Activated CD8-positive, alpha-beta memory T cell treated with anti-CD3 and anti-CD28 coated beads, Interleukin-2, amount 10 ng/mL, durations not matched to agents 7 days and 5 days (primary cell): ENCODE measurements around the gene ACOX1. TPM values are rescaled to one million over a fixed set of nuclear protein-coding genes. Genes with fewer than 3 reads are reported as not detected.

ENCODE experiments used
- ATAC-seq: fragments of 150-1000 bp; cut with Tn5 transposase; one replicate; pipeline ENCODE4 v1.10.0; 2021; ENCODE audit warnings: moderate library complexity
- CTCF ChIA-PET: fragments of 350-600 bp; sonication (Branson Sonifier 250); formaldehyde crosslinking; loops from one replicate; lab custom pipeline; 2021; ENCODE audit warnings: antibody characterized with exemption; lab: Charles Lee
- DNase-seq: peaks from one replicate; pipeline ENCODE4 v3.0.0-alpha.2; 2020
- H3K27ac Mint-ChIP-seq: one replicate; pipeline ENCODE4 v1.8.0; 2021; ENCODE audit warnings: mild to moderate bottlenecking, mixed read lengths
- H3K27me3 Mint-ChIP-seq: one replicate; pipeline ENCODE4 v1.8.0; 2021; ENCODE audit warnings: mixed read lengths
- H3K36me3 Mint-ChIP-seq: one replicate; pipeline ENCODE4 v1.8.0; 2021; ENCODE audit warnings: mild to moderate bottlenecking, mixed read lengths
- H3K4me1 Mint-ChIP-seq: one replicate; pipeline ENCODE4 v1.8.0; 2021; ENCODE audit warnings: mixed read lengths
- H3K4me3 Mint-ChIP-seq: one replicate; pipeline ENCODE4 v1.8.0; 2021; ENCODE audit warnings: mild to moderate bottlenecking, moderate library complexity, mixed read lengths
- H3K9me3 Mint-ChIP-seq: one replicate; pipeline ENCODE4 v1.8.0; 2022; ENCODE audit warnings: low read depth, mixed read lengths
- total RNA-seq, 2 experiments: library from RNA; stranded (reverse); gene quantifications; one replicate each; pipeline ENCODE4 v1.2.3, GENCODE V29; 2021

The ACOX1 gene
- total RNA-seq, 2 experiments from 2014 or later = 28.8 to 33.8 TPM

DNA sequence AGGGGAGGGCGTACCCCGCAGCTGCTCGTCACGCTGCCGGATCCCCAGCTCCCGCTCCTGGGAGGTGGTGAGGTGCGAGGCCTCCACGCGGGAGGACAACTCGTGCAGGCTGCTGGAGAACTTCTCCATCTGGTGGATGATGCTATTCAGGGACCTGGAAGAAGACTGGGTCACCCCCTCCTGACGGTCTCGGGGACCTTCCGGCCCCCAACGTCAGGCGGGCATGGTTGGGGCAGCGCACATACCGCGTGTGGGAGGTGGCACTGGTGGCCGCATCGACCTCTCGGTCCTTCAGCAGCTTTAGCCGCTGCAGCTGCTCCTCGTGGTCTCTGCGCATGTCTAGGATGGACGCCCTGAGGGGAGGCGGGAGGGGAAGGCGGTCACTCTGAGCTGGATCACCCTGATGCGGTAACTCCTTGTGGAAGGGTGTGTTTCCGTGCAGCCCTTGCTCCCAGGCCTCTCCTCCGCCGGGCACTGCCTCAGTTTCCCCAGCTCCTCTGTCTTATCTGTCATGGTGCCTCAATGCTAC is 61.0 kb downstream of the ACOX1 start:
- H3K4me1 Mint-ChIP-seq = peaks cover 10% of the 10 kb centered on the region
- no peak overlapping the region for H3K27ac Mint-ChIP-seq
- H3K9me3 Mint-ChIP-seq = no peaks in the 10 kb centered on the region
- CTCF ChIA-PET = interaction anchor here (0.8 to 1.3 kb wide), 3 partner anchors 12 to 96 kb away, joined by 3 to 7 read pairs (median 5); partner anchors contain the start of gene CDK3
- ATAC-seq (no peak), DNase-seq (no peak)
- H3K36me3 Mint-ChIP-seq = peaks cover 1% of the 10 kb centered on the region
- H3K27me3 Mint-ChIP-seq = no peaks in the 10 kb centered on the region
- no peak overlapping the region for H3K4me3 Mint-ChIP-seq

DNA sequence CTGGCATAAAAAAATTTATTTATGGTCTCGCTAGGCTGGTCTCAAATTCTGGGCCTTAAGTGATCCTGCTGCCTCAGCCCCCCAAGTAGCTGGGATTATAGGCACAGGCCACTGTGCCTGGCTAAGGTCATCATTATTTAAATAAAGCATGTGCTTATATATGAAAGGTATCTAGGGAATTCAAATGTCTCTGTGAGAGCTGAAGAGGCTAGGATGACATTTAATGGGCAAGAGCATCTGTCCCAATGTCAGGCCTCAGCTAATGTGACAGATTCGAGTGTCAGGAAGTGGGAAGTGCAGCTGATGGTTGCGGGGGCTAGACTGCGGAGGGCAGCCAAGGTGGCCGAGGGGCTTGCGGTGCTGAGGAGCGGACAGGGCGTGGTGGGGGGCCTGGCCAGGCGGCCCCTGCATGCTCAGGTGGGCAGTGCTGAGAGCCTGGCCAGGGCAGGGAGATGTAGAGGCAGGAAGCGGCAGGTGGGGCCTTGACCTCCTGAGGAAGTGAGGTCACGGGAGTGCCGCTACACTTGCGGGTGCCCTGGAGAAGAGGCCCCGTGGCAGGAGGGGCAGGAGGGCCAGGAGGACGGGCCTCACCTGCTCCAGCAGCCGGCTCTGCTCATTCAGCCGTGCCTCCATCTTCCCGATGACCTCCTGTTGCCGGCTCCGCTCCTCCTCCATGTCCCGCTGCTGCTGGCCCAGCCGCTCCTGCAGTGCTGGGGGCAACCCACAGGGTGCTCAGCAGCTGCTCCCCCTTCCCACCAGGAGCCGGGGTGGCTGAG is 61.6 kb downstream of the ACOX1 start:
- DNase-seq (no peak), ATAC-seq (peak; percentile 21)
- no peaks in the 10 kb centered on the region for H3K27me3 Mint-ChIP-seq
- H3K4me3 Mint-ChIP-seq = no peak overlapping the region
- peak overlapping the region; percentile 16 for H3K27ac Mint-ChIP-seq
- CTCF ChIA-PET = interaction anchor here (0.7 to 1.9 kb wide), 4 partner anchors 10 to 97 kb away, joined by 3 to 8 read pairs (median 4); partner anchors contain the start of gene MRPL38
- peaks cover 1% of the 10 kb centered on the region for H3K36me3 Mint-ChIP-seq
- no peaks in the 10 kb centered on the region for H3K9me3 Mint-ChIP-seq
- H3K4me1 Mint-ChIP-seq = peaks cover 10% of the 10 kb centered on the region

DNA sequence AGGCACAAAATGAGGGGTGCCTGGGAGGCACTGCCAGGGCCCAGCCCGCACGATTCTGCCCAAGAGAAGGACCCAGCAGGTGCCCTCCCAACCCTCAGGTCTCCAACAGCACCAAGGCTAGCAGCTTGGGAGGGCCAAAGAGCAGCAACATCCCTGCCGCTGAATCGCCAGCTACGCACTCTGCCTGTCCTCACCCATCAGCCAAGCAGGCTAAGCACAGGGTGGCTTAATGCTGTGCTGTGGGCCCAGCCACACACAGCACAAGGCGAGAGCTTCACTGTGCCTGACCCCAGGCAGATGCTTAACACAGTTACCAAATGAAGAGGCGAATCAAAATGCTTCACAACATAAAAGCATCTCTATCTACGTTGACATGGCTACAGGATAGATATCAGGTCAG is 63.7 kb downstream of the ACOX1 start:
- H3K4me1 Mint-ChIP-seq = peaks cover 10% of the 10 kb centered on the region
- no peaks in the 10 kb centered on the region for H3K27me3 Mint-ChIP-seq
- DNase-seq = no peak
- no peak for ATAC-seq
- H3K36me3 Mint-ChIP-seq = peaks cover 1% of the 10 kb centered on the region
- H3K27ac Mint-ChIP-seq = no peak overlapping the region
- no peaks in the 10 kb centered on the region for H3K9me3 Mint-ChIP-seq
- no peak overlapping the region for H3K4me3 Mint-ChIP-seq
- CTCF ChIA-PET = interaction anchor here (0.9 to 1.9 kb wide), 3 partner anchors 10 to 89 kb away, joined by 3 to 8 read pairs (median 5); partner anchors contain the start of gene MRPL38

DNA sequence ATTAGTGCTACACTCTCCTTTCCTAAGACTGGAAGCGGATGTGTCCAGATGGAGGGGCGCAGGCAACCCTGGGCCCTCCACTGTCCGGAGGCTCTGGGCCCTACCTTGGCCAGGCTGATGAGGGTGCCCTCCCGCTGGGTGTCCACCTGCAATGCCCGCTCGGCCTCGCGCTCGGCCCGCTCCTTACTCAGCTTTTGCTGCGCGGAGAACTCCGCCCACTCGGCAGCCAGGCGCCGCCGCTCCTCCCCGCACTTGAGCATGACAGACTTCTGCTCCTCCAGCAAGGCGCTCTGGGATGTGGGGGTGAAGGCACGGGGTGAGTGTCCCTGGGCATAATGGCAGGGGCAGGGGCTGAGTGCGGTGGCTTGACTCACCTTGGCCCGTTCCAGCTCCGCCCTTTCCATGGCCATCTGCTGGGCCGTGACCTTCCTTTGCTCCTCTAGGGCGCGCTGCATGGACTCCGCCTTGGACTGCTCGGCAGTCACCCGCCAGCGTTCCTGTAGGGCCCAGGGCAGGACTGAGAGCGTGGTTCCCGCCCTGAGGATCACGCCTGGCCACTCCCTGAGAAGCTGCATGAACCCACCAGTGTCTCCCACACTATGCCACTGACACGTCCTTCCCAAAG is 64.2 kb downstream of the ACOX1 start:
- CTCF ChIA-PET = interaction anchor here (1.9 kb wide), 1 partner anchor 10 kb away, joined by 8 read pairs; the partner anchor contains the start of gene MRPL38
- H3K27ac Mint-ChIP-seq = no peak overlapping the region
- H3K4me1 Mint-ChIP-seq = peaks cover 10% of the 10 kb centered on the region
- DNase-seq (no peak), ATAC-seq (no peak)
- peaks cover 1% of the 10 kb centered on the region for H3K36me3 Mint-ChIP-seq
- no peaks in the 10 kb centered on the region for H3K27me3 Mint-ChIP-seq
- H3K4me3 Mint-ChIP-seq = no peak overlapping the region
- H3K9me3 Mint-ChIP-seq = no peaks in the 10 kb centered on the region

DNA sequence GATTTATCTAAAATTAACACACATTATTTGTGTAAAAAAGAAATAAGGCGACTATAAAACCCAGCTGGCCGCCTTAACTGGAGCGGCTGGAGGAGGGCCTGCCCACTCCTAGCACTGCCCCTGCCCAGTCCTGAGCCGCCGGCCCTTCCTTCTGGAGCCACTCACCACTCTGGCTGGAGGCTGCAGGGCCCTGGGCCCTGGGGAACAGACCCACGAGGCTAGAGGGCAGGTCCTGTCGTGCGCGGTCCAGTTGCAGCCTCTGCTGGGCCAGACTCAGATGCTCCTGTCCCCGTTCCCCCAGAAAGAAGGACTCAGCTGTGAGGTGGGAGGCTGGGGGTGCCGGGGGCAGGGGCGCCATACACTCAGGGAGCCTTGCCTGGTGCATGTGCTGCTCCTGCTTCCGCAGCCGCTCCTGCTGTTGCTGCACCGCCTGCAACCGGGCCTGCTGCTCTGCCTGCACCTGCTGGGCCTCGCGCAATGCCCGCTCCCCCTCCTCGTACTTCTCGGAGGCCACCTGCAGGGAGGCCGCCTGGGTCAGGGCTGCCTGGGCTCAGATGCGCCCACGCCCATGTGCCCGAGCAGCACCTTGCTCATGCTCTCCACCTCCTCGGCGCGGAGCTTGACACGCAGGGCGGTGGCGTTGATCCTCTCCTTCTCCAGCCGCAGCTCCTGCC is 65.3 kb downstream of the ACOX1 start:
- H3K36me3 Mint-ChIP-seq = peaks cover 1% of the 10 kb centered on the region
- no peak for DNase-seq
- ATAC-seq = no peak
- CTCF ChIA-PET = no interaction called here
- H3K4me3 Mint-ChIP-seq = no peak overlapping the region
- H3K9me3 Mint-ChIP-seq = no peaks in the 10 kb centered on the region
- H3K4me1 Mint-ChIP-seq = peaks cover 10% of the 10 kb centered on the region
- H3K27ac Mint-ChIP-seq = no peak overlapping the region
- H3K27me3 Mint-ChIP-seq = no peaks in the 10 kb centered on the region

DNA sequence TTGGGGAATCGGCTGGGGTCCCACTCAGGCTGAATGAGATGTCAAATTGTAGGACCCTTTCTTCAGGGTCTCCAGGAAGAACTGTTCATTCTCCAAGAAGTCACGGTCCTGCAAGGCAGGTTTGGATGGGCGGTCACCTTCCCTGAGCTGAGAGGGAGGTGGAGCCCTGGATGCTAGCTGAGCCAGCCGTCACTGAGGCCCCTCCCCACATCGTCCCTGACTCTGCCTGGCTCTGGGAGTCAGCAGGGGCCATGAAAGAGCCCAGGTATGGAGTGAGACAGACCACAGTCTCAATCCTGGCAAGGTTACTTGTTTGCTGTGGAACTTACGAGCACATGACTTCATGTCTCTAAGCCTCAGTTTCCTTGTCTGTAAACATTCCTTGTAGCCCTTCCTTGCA is 68.3 kb downstream of the ACOX1 start:
- no peak overlapping the region for H3K4me3 Mint-ChIP-seq
- DNase-seq (no peak), ATAC-seq (no peak)
- no peak overlapping the region for H3K27ac Mint-ChIP-seq
- peaks cover 7% of the 10 kb centered on the region for H3K4me1 Mint-ChIP-seq
- no peaks in the 10 kb centered on the region for H3K27me3 Mint-ChIP-seq
- H3K9me3 Mint-ChIP-seq = no peaks in the 10 kb centered on the region
- no peaks in the 10 kb centered on the region for H3K36me3 Mint-ChIP-seq
- CTCF ChIA-PET = interaction anchor here (0.7 to 4.4 kb wide), 7 partner anchors 17 to 487 kb away, joined by 3 to 27 read pairs (median 4); partner anchors contain the start of gene CDK3

DNA sequence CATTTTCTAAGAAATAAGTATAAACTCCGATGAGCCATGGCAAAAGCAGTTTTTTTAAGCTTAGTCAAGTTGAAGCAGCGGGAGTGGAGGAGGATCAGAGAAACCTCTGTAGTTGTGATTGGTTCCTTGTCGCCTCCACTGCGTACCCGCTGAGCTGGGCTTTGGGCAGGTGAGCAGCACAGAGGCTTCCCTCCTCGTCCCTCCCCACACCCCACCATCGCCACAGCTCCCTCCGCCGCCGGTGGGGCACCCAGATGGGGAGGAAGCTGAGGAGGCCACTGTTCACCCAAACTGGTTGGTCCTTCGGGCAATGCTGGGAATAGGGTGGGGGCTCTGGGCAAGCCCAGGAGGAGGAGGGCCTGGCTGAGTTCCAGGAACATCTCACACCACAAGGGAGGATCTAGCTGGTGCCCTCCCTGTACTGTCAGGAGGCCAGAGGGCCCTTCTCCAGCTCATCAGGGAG is 69.1 kb downstream of the ACOX1 start:
- Mint-ChIP-seq H3K27ac (no peak overlapping the region), H3K36me3 (no peaks in the 10 kb centered on the region), H3K4me1 (peaks cover 10% of the 10 kb centered on the region), H3K9me3 (no peaks in the 10 kb centered on the region), H3K27me3 (no peaks in the 10 kb centered on the region), H3K4me3 (no peak overlapping the region)
- CTCF ChIA-PET = interaction anchor here (0.7 to 4.4 kb wide), 8 partner anchors 11 to 488 kb away, joined by 3 to 27 read pairs (median 5); partner anchors contain the start of gene CDK3
- DNase-seq = no peak
- ATAC-seq = no peak

GRCh38 chr17:75909051-75909811 is 69.7 kb downstream of the ACOX1 start:
- H3K4me3 Mint-ChIP-seq = no peak overlapping the region
- CTCF ChIA-PET = interaction anchor here (0.7 to 4.4 kb wide), 9 partner anchors 11 to 488 kb away, joined by 3 to 27 read pairs (median 4); partner anchors contain the start of gene CDK3
- H3K27ac Mint-ChIP-seq = no peak overlapping the region
- no peak for DNase-seq
- peaks cover 10% of the 10 kb centered on the region for H3K4me1 Mint-ChIP-seq
- H3K36me3 Mint-ChIP-seq = no peaks in the 10 kb centered on the region
- H3K27me3 Mint-ChIP-seq = no peaks in the 10 kb centered on the region
- no peaks in the 10 kb centered on the region for H3K9me3 Mint-ChIP-seq
- no peak for ATAC-seq

DNA sequence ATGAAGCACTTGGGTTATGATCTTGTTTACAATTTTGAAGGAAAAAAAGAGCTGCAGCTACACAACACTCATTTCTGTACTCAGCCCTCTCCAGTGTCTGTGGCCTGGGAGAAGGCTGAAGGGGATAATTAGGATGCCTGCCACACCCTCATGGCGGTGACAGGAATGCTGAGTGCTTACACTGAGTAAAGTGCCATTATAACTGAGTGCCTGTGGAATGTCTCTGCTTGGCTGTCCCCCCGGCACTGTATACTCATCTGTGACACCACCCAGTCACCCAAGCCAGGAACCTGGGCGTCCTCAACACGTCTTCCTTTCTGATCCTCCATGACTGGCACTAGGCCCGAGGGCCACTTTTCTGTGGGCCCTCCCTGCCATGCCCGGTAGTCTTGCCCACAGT is 70.8 kb downstream of the ACOX1 start:
- H3K36me3 Mint-ChIP-seq = no peaks in the 10 kb centered on the region
- H3K27me3 Mint-ChIP-seq = no peaks in the 10 kb centered on the region
- ATAC-seq = no peak
- CTCF ChIA-PET = interaction anchor here (0.7 to 5.2 kb wide), 7 partner anchors 13 to 312 kb away, joined by 3 to 28 read pairs (median 6); partner anchors contain the start of genes CDK3 and TRIM65
- H3K4me3 Mint-ChIP-seq = no peak overlapping the region
- H3K4me1 Mint-ChIP-seq = peaks cover 17% of the 10 kb centered on the region
- no peak overlapping the region for H3K27ac Mint-ChIP-seq
- no peaks in the 10 kb centered on the region for H3K9me3 Mint-ChIP-seq
- DNase-seq = no peak

DNA sequence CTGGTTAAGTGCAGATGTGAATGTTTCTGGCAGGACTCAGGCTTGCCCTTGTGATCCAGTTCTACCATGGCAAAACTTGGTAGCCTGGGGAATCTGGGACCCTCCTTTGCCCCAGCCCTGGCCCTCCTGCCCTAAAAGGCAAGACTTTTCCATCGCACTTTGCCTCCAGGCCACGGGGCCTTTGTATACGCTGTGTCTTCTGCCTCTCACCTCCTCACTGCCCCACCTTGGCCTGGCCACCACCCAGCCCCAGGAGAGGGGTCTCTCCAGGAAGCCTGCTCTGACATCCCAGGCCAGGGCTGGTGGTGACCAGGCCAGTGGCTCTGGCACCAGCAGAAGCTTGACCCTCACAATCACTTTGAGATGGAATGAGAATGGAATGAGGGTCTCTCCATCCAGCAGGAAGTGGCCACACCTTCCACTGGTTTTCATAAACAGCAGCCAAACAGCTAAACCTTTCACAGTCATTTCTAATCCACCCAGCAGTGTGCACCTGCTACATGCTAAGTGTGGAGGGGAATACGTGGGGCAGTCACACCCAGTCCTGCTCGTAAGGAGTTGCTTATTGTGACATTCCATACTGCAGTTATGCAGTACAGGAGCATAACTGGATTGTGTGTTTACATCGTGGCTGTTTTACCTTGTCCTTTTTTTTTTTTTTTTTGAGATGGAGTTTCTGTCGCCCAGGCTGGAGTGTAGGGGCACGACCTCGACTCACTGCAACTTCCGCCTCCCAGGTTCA is 72.7 kb downstream of the ACOX1 start:
- H3K27ac Mint-ChIP-seq = no peak overlapping the region
- ATAC-seq (no peak), DNase-seq (no peak)
- CTCF ChIA-PET = interaction anchor here (0.6 to 5.8 kb wide), 14 partner anchors 10 to 1098 kb away, joined by 3 to 102 read pairs (median 6); partner anchors contain the start of genes CDK3 and TRIM65
- H3K4me3 Mint-ChIP-seq = no peak overlapping the region
- no peaks in the 10 kb centered on the region for H3K9me3 Mint-ChIP-seq
- peaks cover 20% of the 10 kb centered on the region for H3K4me1 Mint-ChIP-seq
- H3K27me3 Mint-ChIP-seq = no peaks in the 10 kb centered on the region
- peaks cover 6% of the 10 kb centered on the region for H3K36me3 Mint-ChIP-seq

GRCh38 chr17:75904749-75905521 is 74.0 kb downstream of the ACOX1 start, which contains the start of gene MRPL38:
TSS of gene MRPL38 (minus strand) at chr17:75904884. CDS start at chr17:75904875, 9 bp downstream.
- DNase-seq (peak; percentile 98), ATAC-seq (peak; percentile 98)
- Mint-ChIP-seq H3K27me3 (no peaks in the 10 kb centered on the region), H3K4me1 (peaks cover 20% of the 10 kb centered on the region), H3K27ac (peak within 1 kb of the TSS; percentile 85), H3K4me3 (peak within 1 kb of the TSS; percentile 86), H3K36me3 (peaks cover 6% of the 10 kb centered on the region), H3K9me3 (no peaks in the 10 kb centered on the region)
- CTCF ChIA-PET = interaction anchor here (0.6 to 5.8 kb wide), 25 partner anchors 10 to 426 kb away, joined by 3 to 102 read pairs (median 4); partner anchors contain the start of genes ACOX1, CDK3, FBF1 and TEN1
